IMR-90 (cell line): ENCODE data around the gene PPP1R14D. TPM values are rescaled to one million over a fixed set of nuclear protein-coding genes. Genes with fewer than 3 reads are reported as not detected.

Experiments used
- ATAC-seq: fragments of 200-7000 bp; cut with Tn5 transposase; 2 replicates; pipeline ENCODE4 v1.9.1; 2020; ENCODE audit warnings: low read depth, mild to moderate bottlenecking, moderate library complexity
- BruUV-seq: library from RNA; stranded (reverse); fragments of 400-500 nt; replicated peaks from 2 replicates; lab custom pipeline; 2021; lab: Mats Ljungman, UMichigan
- CTCF ChIA-PET: fragments of 300-600 bp; formaldehyde crosslinking; extraction: SDS; loops from one replicate; lab custom pipeline; 2021; ENCODE audit warnings: antibody characterized with exemption; lab: Yijun Ruan, JAX
- POLR2A ChIA-PET: fragments of 300-600 bp; sonication (Branson Sonifier 250); formaldehyde crosslinking; loops from one replicate; lab custom pipeline; 2022; ENCODE audit warnings: antibody characterized with exemption; ENCODE audit not compliant: unreplicated experiment; lab: Charles Lee
- DNase-seq: peaks from one replicate; pipeline ENCODE4 v3.0.0; 2013
- H2AFZ ChIP-seq: replicated peaks from 2 replicates; pipeline ENCODE3; 2013; ENCODE audit warnings: low read length, mild to moderate bottlenecking; ENCODE audit not compliant: poor library complexity
- H2AK5ac ChIP-seq: 2 replicates; pipeline ENCODE4 v1.6.1; 2013; ENCODE audit warnings: low read depth, low read length, inconsistent platforms
- H2AK9ac ChIP-seq: replicated peaks from 2 replicates; pipeline ENCODE3; 2013; ENCODE audit warnings: mild to moderate bottlenecking, low read depth, low read length, moderate library complexity; ENCODE audit not compliant: poor library complexity
- H2BK120ac ChIP-seq: 2 replicates; pipeline ENCODE4 v1.6.1; 2013; ENCODE audit warnings: low read depth, low read length, inconsistent platforms
- H2BK15ac ChIP-seq: 3 replicates; pipeline ENCODE4 v1.6.1; 2013; ENCODE audit warnings: low read depth, low read length, inconsistent platforms
- H2BK20ac ChIP-seq: 2 replicates; pipeline ENCODE4 v1.6.1; 2013; ENCODE audit warnings: low read depth, mild to moderate bottlenecking, inconsistent platforms, low read length, moderate library complexity
- H2BK5ac ChIP-seq: 2 replicates; pipeline ENCODE4 v1.6.1; 2013; ENCODE audit warnings: mild to moderate bottlenecking, low read depth, low read length, inconsistent platforms; ENCODE audit not compliant: poor library complexity, severe bottlenecking
- H3K14ac ChIP-seq: replicated peaks from 2 replicates; pipeline ENCODE4 v1.6.1; 2013; ENCODE audit warnings: low read depth, low read length, inconsistent platforms
- H3K18ac ChIP-seq: 2 replicates; pipeline ENCODE4 v1.6.1; 2013; ENCODE audit warnings: low read depth, low read length, control low read depth
- H3K23ac ChIP-seq: 2 replicates; pipeline ENCODE4 v1.6.1; 2013; ENCODE audit warnings: low read depth, low read length, inconsistent platforms
- H3K27ac ChIP-seq: 2 replicates; pipeline ENCODE4 v1.5.1; 2013; ENCODE audit warnings: mild to moderate bottlenecking, control low read depth, low read length; ENCODE audit not compliant: insufficient read depth
- H3K27me3 ChIP-seq: 2 replicates; pipeline ENCODE4 v1.6.1; 2013; ENCODE audit warnings: low read length; ENCODE audit not compliant: control insufficient read depth, insufficient read depth
- H3K36me3 ChIP-seq: 2 replicates; pipeline ENCODE4 v1.6.1; 2013; ENCODE audit warnings: low read length, mixed read lengths; ENCODE audit not compliant: control insufficient read depth, insufficient read depth
- H3K4ac ChIP-seq: 2 replicates; pipeline ENCODE4 v1.6.1; 2013; ENCODE audit warnings: low read depth, low read length, inconsistent platforms
- H3K4me1 ChIP-seq: 2 replicates; pipeline ENCODE4 v1.6.1; 2013; ENCODE audit warnings: low read length, mixed read lengths; ENCODE audit not compliant: control insufficient read depth, insufficient read depth
- H3K4me2 ChIP-seq: 2 replicates; pipeline ENCODE4 v1.6.1; 2013; ENCODE audit warnings: low read depth, mild to moderate bottlenecking, control low read depth, low read length, moderate library complexity
- H3K4me3 ChIP-seq: 2 replicates; pipeline ENCODE4 v1.5.1; 2013; ENCODE audit warnings: low read depth, mild to moderate bottlenecking, control low read depth, low read length, moderate library complexity; ENCODE audit not compliant: insufficient read depth
- H3K56ac ChIP-seq: 2 replicates; pipeline ENCODE4 v1.6.1; 2013; ENCODE audit warnings: low read length, inconsistent platforms; ENCODE audit not compliant: insufficient read depth; ENCODE audit errors: extremely low read depth
- H3K79me1 ChIP-seq, 2 experiments: 2 replicates each; pipeline ENCODE4 v1.6.1; 2013; ENCODE audit warnings: low read length in 2 of 2, inconsistent platforms in 1 of 2, low read depth in 1 of 2
- H3K9ac ChIP-seq: 2 replicates; pipeline ENCODE4 v1.6.1; 2013; ENCODE audit warnings: low read depth, low read length, control low read depth
- H3K9me1 ChIP-seq: 2 replicates; pipeline ENCODE4 v1.6.1; 2013; ENCODE audit warnings: low read length, inconsistent platforms; ENCODE audit not compliant: insufficient read depth
- H3K9me3 ChIP-seq: 2 replicates; pipeline ENCODE4 v1.6.1; 2013; ENCODE audit warnings: low read length; ENCODE audit not compliant: control insufficient read depth, insufficient read depth
- H4K20me1 ChIP-seq: 2 replicates; pipeline ENCODE4 v1.6.1; 2013; ENCODE audit warnings: low read length, inconsistent platforms; ENCODE audit not compliant: insufficient read depth
- H4K5ac ChIP-seq: 2 replicates; pipeline ENCODE4 v1.6.1; 2013; ENCODE audit warnings: mild to moderate bottlenecking, low read depth, low read length, control low read depth
- H4K8ac ChIP-seq, 2 experiments: 2 replicates each; pipeline ENCODE4 v1.6.1; 2013; ENCODE audit warnings: low read depth in 2 of 2, low read length in 2 of 2, control low read depth in 1 of 2, inconsistent platforms in 1 of 2
- H4K91ac ChIP-seq: 2 replicates; pipeline ENCODE4 v1.6.1; 2013; ENCODE audit warnings: low read depth, low read length, inconsistent platforms; ENCODE audit not compliant: insufficient read depth
- FOS ChIP-seq: fragments of 150-350 bp; IDR thresholded peaks from 2 replicates; pipeline ENCODE4 v1.6.1; 2016; ENCODE audit warnings: low read depth, low read length
- NFE2L2 ChIP-seq: fragments of 150-350 bp; IDR thresholded peaks from 2 replicates; pipeline ENCODE4 v1.6.1; 2016; ENCODE audit warnings: low read depth, mild to moderate bottlenecking, low read length
- RAD21 ChIP-seq: IDR thresholded peaks from 2 replicates; pipeline ENCODE4 v1.6.1; 2012; ENCODE audit warnings: low read length, improper control_type of control experiment
- WGBS, 2 experiments: methylation state at CpG; one replicate each; pipeline versions ENCODE4 v1.1.5 to v1.1.7; 2013; ENCODE audit warnings: missing lambda C conversion rate in 2 of 2; ENCODE audit not compliant: insufficient read length in 1 of 2; ENCODE audit errors: extremely low coverage in 2 of 2; 5-methylcytosine and 5-hydroxymethylcytosine counted together
- dilution Hi-C: fragments of 300-500 bp; cut with HindIII; formaldehyde crosslinking; loops from one replicate; pipeline ENCODE4 v1.14.3; 2018; ENCODE audit warnings: low sequenced_read_pairs; ENCODE audit not compliant: unreplicated experiment
- in situ Hi-C: fragments of 300-500 bp; cut with MboI; formaldehyde crosslinking; loops from 3 replicates; pipeline ENCODE4 v1.14.3; 2019; ENCODE audit warnings: low sequenced_read_pairs, inconsistent platforms, mixed read lengths
- intact Hi-C: fragments of 100-400 bp; cut with micrococcal nuclease; formaldehyde crosslinking; loops from 2 replicates; pipeline ENCODE4 v1.10.0; 2022
- polyA plus RNA-seq, 3 experiments: library from polyadenylated mRNA; depleted of rRNA; stranded (reverse); fragments of >200 nt; gene quantifications; 2 replicates each; pipeline ENCODE4 v1.2.3, GENCODE V29; 2012; ENCODE audit warnings: low replicate concordance in 1 of 3
- total RNA-seq: library from RNA; depleted of rRNA; stranded (reverse); fragments of >200 nt; gene quantifications from 2 replicates; pipeline ENCODE4 v1.2.3, GENCODE V29; 2012
- TF ChIP-seq, protein P1 (sequence below): fragments of 150-350 bp; IDR thresholded peaks from 2 replicates; pipeline ENCODE4 v1.6.1; 2017; ENCODE audit warnings: mild to moderate bottlenecking, antibody characterized with exemption, low read length, low read depth

PPP1R14D gene
- total and polyA plus RNA-seq, 2 of the 4 experiments (the other 2 are of a cell fraction), result not detected

- Histone ChIP-seq H2AFZ (no peak overlapping the region), H3K4me2 (no peak overlapping the region), H2BK15ac (no peak overlapping the region), H3K36me3 (peaks cover 2% of the 10 kb centered on the region; the same call in 1 of the 2 replicates), H4K5ac (no peak overlapping the region), H3K4me1 (peaks cover 11% of the 10 kb centered on the region), H3K4me3 (no peak overlapping the region), H2BK120ac (no peak overlapping the region), H2BK20ac (no peak overlapping the region), H3K14ac (no peak overlapping the region), H3K79me1 (peaks cover 33 to 63% of the 10 kb centered on the region in 2 experiments), H3K9me1 (peaks cover 14% of the 10 kb centered on the region; the same call in 1 of the 2 replicates), H4K20me1 (peaks cover 21% of the 10 kb centered on the region; the same call in 1 of the 2 replicates), H3K23ac (no peak overlapping the region), H2BK5ac (no peak overlapping the region), H3K56ac (no peak overlapping the region), H2AK9ac (no peak overlapping the region), H2AK5ac (0 out of 2 replicates have a peak overlapping the region, but pooled peaks have one; percentile 43), H4K91ac (no peak overlapping the region), H3K4ac (no peak overlapping the region), H3K9me3 (no peaks in the 10 kb centered on the region), H3K18ac (no peak overlapping the region), H3K27ac (no peak overlapping the region), H3K27me3 (no peaks in the 10 kb centered on the region), H3K9ac (no peak overlapping the region), H4K8ac (no peak overlapping the region)
- TF ChIP-seq, protein P1, sequence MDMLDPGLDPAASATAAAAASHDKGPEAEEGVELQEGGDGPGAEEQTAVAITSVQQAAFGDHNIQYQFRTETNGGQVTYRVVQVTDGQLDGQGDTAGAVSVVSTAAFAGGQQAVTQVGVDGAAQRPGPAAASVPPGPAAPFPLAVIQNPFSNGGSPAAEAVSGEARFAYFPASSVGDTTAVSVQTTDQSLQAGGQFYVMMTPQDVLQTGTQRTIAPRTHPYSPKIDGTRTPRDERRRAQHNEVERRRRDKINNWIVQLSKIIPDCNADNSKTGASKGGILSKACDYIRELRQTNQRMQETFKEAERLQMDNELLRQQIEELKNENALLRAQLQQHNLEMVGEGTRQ, result no peak
- TF ChIP-seq RAD21 (no peak), NFE2L2 (no peak), FOS (no peak)
- ATAC-seq, result no peak
- in situ Hi-C loops, result no loop called here
- dilution Hi-C loops, result no loop called here
- WGBS, 2 experiments, result no CpG with 5 or more reads among the region's 3 CpGs
- ChIA-PET CTCF (interaction anchor here (1.0 kb wide), 1 partner anchor 12 kb away, joined by 5 read pairs; no protein-coding TSS in a partner anchor), POLR2A (no interaction called here)
- intact Hi-C loops, result no loop called here
- no peak for DNase-seq
- no TSS peak for BruUV-seq
Observed at GRCh38 chr15:40792394-40792793, 36.1 kb downstream of the PPP1R14D start.
